GM23338 (cell line): Measurements from ENCODE around the gene FUT1.

Source experiments
- CTCF ChIP-seq, 2 experiments: fragments of 200-600 bp in 1 of 2; sonication (generic) in 1 of 2; conservative IDR thresholded peaks; 2 replicates each; pipeline versions ENCODE4 v1.5.1 to v1.6.1; 2016 to 2017; ENCODE audit warnings: antibody characterized with exemption in 2 of 2, low read depth in 2 of 2, mild to moderate bottlenecking in 2 of 2, moderate library complexity in 1 of 2
- EZH2 ChIP-seq: fragments of 200-600 bp; sonication (generic); IDR thresholded peaks from one replicate; pipeline ENCODE4 v1.8.0; 2017; ENCODE audit warnings: antibody characterized with exemption, mild to moderate bottlenecking, low read depth; ENCODE audit not compliant: unreplicated experiment
- POLR2AphosphoS5 ChIP-seq: IDR thresholded peaks from 2 replicates; pipeline ENCODE4 v1.6.1; 2016; ENCODE audit warnings: antibody characterized with exemption, low read depth
- REST ChIP-seq: IDR thresholded peaks from one replicate; pipeline ENCODE4 v1.6.1; 2018; ENCODE audit warnings: antibody characterized with exemption; ENCODE audit not compliant: unreplicated experiment

DNA sequence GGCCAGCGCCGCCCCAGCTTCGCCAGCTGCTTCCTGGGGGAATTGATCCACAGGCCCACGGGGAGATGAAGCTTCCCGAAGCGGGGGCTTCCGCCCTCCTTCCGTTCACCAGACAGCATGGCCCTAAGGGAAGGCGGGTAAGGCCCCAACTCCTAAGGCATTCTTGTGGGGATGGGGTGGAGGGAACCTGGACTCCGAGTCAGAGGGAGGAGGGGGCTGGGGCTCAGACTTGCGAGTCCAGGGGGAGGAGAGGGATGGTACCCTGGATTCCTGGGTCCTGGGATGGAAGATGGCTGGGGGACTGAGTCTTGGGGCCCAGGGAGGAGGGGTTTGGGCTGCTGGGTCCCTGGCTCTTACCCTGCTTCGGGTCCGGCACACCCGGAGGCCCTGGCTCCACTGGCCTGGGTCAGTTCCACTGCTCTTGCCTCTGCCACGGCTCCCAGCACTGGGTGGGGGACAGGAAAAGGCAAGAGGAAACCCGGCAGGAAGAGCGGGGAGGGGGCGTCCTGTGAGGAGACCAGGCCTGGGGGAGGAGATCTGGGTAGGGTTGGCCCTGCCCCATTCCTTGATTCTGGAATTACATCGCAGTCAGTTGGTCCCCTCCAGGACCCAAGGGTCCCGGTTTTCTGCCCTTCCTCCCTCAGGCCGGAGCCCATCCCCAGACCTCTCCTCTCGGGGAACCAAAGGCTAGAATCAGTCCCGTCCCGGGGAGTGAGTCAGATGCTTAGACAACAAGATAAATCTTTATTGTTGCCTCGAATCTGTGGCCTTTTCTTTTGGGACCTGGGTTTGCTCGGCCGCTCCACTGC, 12.1 kb downstream of the FUT1 start, which contains the start of gene RASIP1:
- no peak for TF ChIP-seq CTCF (conservative IDR thresholded peaks at IDR 0.05; ENCODE audit: low read depth in 2 of 2)
- no peak for TF ChIP-seq EZH2
- no peak for TF ChIP-seq POLR2AphosphoS5
- TF ChIP-seq REST = no peak
